WTC11 (cell line): ENCODE measurements around the gene ETNK1. TPM values are rescaled to one million over a fixed set of nuclear protein-coding genes. Genes with fewer than 3 reads are reported as not detected.

Source experiments
- ATAC-seq: fragments of 200-7000 bp; cut with Tn5 transposase; 2 replicates; pipeline ENCODE4 v1.10.0; 2021; ENCODE audit warnings: mild to moderate bottlenecking, moderate library complexity
- CTCF ChIA-PET: fragments of 300-600 bp; sonication (Branson Sonifier 250); formaldehyde crosslinking; loops from one replicate; lab custom pipeline; 2021; ENCODE audit warnings: antibody characterized with exemption; lab: Charles Lee
- POLR2A ChIA-PET: fragments of 350-600 bp; sonication (Branson Sonifier 250); formaldehyde crosslinking; loops from one replicate; lab custom pipeline; 2021; ENCODE audit warnings: antibody characterized with exemption; lab: Charles Lee
- DNase-seq: peaks from one replicate; pipeline ENCODE4 v3.0.0; 2021; ENCODE audit warnings: low spot score
- H3K27ac Mint-ChIP-seq: 2 replicates; pipeline ENCODE4 v1.8.0; 2021; ENCODE audit warnings: mixed read lengths
- H3K27me3 Mint-ChIP-seq: 2 replicates; pipeline ENCODE4 v1.8.0; 2021; ENCODE audit warnings: low read depth, mild to moderate bottlenecking, moderate library complexity, mixed read lengths
- H3K36me3 Mint-ChIP-seq: 2 replicates; pipeline ENCODE4 v1.8.0; 2021; ENCODE audit warnings: mixed read lengths
- H3K4me1 Mint-ChIP-seq: 2 replicates; pipeline ENCODE4 v1.8.0; 2022; ENCODE audit warnings: mixed read lengths
- H3K4me3 Mint-ChIP-seq: 2 replicates; pipeline ENCODE4 v1.8.0; 2021; ENCODE audit warnings: mild to moderate bottlenecking, moderate library complexity, mixed read lengths
- H3K9me3 Mint-ChIP-seq: 2 replicates; pipeline ENCODE4 v1.8.0; 2021; ENCODE audit warnings: mixed read lengths
- AR ChIP-seq: fragments of 250-450 bp; sonication (Bioruptor Pico); IDR thresholded peaks from 2 replicates; pipeline ENCODE4 v1.9.0; 2021; ENCODE audit warnings: mild to moderate bottlenecking
- ATF1 ChIP-seq: sonication (generic); formaldehyde crosslinking; IDR thresholded peaks from 2 replicates; pipeline ENCODE4 v1.8.1; 2023; ENCODE audit warnings: mild to moderate bottlenecking, moderate library complexity, missing genetic modification reagents
- E2F1 ChIP-seq: sonication (generic); formaldehyde crosslinking; IDR thresholded peaks from 2 replicates; pipeline ENCODE4 v1.8.0; 2022; ENCODE audit warnings: mild to moderate bottlenecking, missing genetic modification reagents
- ESRRA ChIP-seq: sonication (generic); formaldehyde crosslinking; IDR thresholded peaks from 2 replicates; pipeline ENCODE4 v1.8.1; 2022; ENCODE audit warnings: mild to moderate bottlenecking, missing genetic modification reagents, borderline replicate concordance
- FOXJ3 ChIP-seq: sonication (generic); formaldehyde crosslinking; IDR thresholded peaks from 2 replicates; pipeline ENCODE4 v1.9.0; 2021; ENCODE audit warnings: missing genetic modification reagents, mild to moderate bottlenecking, borderline replicate concordance
- FOXP4 ChIP-seq: sonication (generic); formaldehyde crosslinking; IDR thresholded peaks from 2 replicates; pipeline ENCODE4 v1.8.0; 2022; ENCODE audit warnings: mild to moderate bottlenecking, missing genetic modification reagents
- GABPB1 ChIP-seq: sonication (generic); formaldehyde crosslinking; IDR thresholded peaks from 2 replicates; pipeline ENCODE4 v1.8.1; 2023; ENCODE audit warnings: mild to moderate bottlenecking, missing genetic modification reagents
- JUN ChIP-seq: sonication (generic); formaldehyde crosslinking; IDR thresholded peaks from 2 replicates; pipeline ENCODE4 v1.8.0; 2023; ENCODE audit warnings: mild to moderate bottlenecking, missing genetic modification reagents
- MAX ChIP-seq: sonication (generic); formaldehyde crosslinking; IDR thresholded peaks from 2 replicates; pipeline ENCODE4 v1.8.0; 2022; ENCODE audit warnings: mild to moderate bottlenecking, missing genetic modification reagents
- NFATC4 ChIP-seq: fragments of 250-450 bp; sonication (Bioruptor Pico); IDR thresholded peaks from 2 replicates; pipeline ENCODE4 v1.9.0; 2021; ENCODE audit warnings: mild to moderate bottlenecking
- NR3C1 ChIP-seq: sonication (generic); formaldehyde crosslinking; conservative IDR thresholded peaks from 2 replicates; pipeline ENCODE4 v1.8.1; 2023; ENCODE audit warnings: low read depth, mild to moderate bottlenecking, missing genetic modification reagents
- PREB ChIP-seq: sonication (generic); formaldehyde crosslinking; IDR thresholded peaks from 2 replicates; pipeline ENCODE4 v1.8.1; 2022; ENCODE audit warnings: mild to moderate bottlenecking, missing genetic modification reagents, moderate library complexity, borderline replicate concordance
- RELA ChIP-seq: sonication (generic); formaldehyde crosslinking; IDR thresholded peaks from 2 replicates; pipeline ENCODE4 v1.8.1; 2022; ENCODE audit warnings: missing genetic modification reagents, mild to moderate bottlenecking, borderline replicate concordance
- ZMAT4 ChIP-seq: fragments of 250-450 bp; sonication (Bioruptor Pico); IDR thresholded peaks from 2 replicates; pipeline ENCODE4 v1.9.0; 2021; ENCODE audit warnings: mild to moderate bottlenecking
- ZNF232 ChIP-seq: sonication (generic); formaldehyde crosslinking; IDR thresholded peaks from 2 replicates; pipeline ENCODE4 v1.8.0; 2022; ENCODE audit warnings: mild to moderate bottlenecking, missing genetic modification reagents
- ZNF416 ChIP-seq: fragments of 250-450 bp; sonication (Bioruptor Pico); IDR thresholded peaks from 2 replicates; pipeline ENCODE4 v1.9.0; 2021; ENCODE audit warnings: mild to moderate bottlenecking, inconsistent platforms
- ZNF671 ChIP-seq: fragments of 250-450 bp; sonication (Bioruptor Pico); IDR thresholded peaks from 2 replicates; pipeline ENCODE4 v1.8.0; 2021; ENCODE audit warnings: mild to moderate bottlenecking
- total RNA-seq: library from RNA; stranded (reverse); gene quantifications from 3 replicates; pipeline ENCODE4 v1.2.3, GENCODE V29; 2021
- TF ChIP-seq, protein P1 (sequence below): fragments of 250-450 bp; sonication (Bioruptor Pico); IDR thresholded peaks from 2 replicates; pipeline ENCODE4 v1.9.0; 2021; ENCODE audit warnings: mild to moderate bottlenecking, borderline replicate concordance
- TF ChIP-seq, protein P2 (sequence below): fragments of 250-450 bp; sonication (Bioruptor Pico); IDR thresholded peaks from 2 replicates; pipeline ENCODE4 v1.9.0; 2021; ENCODE audit warnings: moderate library complexity, mild to moderate bottlenecking, inconsistent platforms, borderline replicate concordance
- TF ChIP-seq, protein P3 (sequence below): sonication (generic); formaldehyde crosslinking; IDR thresholded peaks from 2 replicates; pipeline ENCODE4 v1.8.1; 2023; ENCODE audit warnings: mild to moderate bottlenecking, missing genetic modification reagents, moderate library complexity

Gene ETNK1
- total RNA-seq, 1 experiment from 2014 or later: 81.3 TPM

DNA sequence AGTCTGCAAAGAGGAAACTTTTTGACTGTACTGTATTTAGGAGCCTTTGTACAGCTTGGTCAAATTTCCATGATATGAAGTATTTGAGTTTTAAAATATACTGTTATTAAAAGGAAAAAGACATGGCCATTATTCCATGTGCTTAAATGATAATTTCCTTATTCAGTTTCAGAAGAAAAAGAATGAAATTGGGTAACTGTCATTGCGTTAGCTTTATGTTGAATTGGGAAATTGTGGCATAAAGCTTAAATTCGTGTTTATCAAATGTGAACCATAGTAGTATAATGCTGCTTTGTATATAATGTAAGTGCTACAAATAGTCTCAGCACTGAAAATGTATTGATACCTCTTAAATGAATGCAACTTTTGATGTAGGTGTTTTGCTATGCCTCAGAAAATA is 64.9 kb downstream of the ETNK1 start:
- peaks cover 28% of the 10 kb centered on the region for H3K9me3 Mint-ChIP-seq
- no peaks in the 10 kb centered on the region for H3K4me1 Mint-ChIP-seq
- ChIA-PET CTCF (no interaction called here), POLR2A (no interaction called here)
- TF ChIP-seq NR3C1 (no peak), MAX (CRISPR knock-in tag) (no peak), FOXP4 (CRISPR knock-in tag) (no peak), GABPB1 (CRISPR knock-in tag) (no peak), ESRRA (CRISPR knock-in tag) (no peak), PREB (CRISPR knock-in tag) (no peak), NFATC4 (CRISPR knock-in tag) (no peak), ATF1 (CRISPR knock-in tag) (no peak), AR (CRISPR knock-in tag) (no peak), ZNF416 (CRISPR knock-in tag) (no peak), E2F1 (CRISPR knock-in tag) (no peak), RELA (CRISPR knock-in tag) (no peak), ZNF671 (CRISPR knock-in tag) (no peak), ZMAT4 (CRISPR knock-in tag) (no peak), JUN (CRISPR knock-in tag) (no peak), FOXJ3 (CRISPR knock-in tag) (no peak), ZNF232 (CRISPR knock-in tag) (no peak)
- TF ChIP-seq, protein P1, sequence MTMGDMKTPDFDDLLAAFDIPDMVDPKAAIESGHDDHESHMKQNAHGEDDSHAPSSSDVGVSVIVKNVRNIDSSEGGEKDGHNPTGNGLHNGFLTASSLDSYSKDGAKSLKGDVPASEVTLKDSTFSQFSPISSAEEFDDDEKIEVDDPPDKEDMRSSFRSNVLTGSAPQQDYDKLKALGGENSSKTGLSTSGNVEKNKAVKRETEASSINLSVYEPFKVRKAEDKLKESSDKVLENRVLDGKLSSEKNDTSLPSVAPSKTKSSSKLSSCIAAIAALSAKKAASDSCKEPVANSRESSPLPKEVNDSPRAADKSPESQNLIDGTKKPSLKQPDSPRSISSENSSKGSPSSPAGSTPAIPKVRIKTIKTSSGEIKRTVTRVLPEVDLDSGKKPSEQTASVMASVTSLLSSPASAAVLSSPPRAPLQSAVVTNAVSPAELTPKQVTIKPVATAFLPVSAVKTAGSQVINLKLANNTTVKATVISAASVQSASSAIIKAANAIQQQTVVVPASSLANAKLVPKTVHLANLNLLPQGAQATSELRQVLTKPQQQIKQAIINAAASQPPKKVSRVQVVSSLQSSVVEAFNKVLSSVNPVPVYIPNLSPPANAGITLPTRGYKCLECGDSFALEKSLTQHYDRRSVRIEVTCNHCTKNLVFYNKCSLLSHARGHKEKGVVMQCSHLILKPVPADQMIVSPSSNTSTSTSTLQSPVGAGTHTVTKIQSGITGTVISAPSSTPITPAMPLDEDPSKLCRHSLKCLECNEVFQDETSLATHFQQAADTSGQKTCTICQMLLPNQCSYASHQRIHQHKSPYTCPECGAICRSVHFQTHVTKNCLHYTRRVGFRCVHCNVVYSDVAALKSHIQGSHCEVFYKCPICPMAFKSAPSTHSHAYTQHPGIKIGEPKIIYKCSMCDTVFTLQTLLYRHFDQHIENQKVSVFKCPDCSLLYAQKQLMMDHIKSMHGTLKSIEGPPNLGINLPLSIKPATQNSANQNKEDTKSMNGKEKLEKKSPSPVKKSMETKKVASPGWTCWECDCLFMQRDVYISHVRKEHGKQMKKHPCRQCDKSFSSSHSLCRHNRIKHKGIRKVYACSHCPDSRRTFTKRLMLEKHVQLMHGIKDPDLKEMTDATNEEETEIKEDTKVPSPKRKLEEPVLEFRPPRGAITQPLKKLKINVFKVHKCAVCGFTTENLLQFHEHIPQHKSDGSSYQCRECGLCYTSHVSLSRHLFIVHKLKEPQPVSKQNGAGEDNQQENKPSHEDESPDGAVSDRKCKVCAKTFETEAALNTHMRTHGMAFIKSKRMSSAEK: no peak
- TF ChIP-seq, protein P2, sequence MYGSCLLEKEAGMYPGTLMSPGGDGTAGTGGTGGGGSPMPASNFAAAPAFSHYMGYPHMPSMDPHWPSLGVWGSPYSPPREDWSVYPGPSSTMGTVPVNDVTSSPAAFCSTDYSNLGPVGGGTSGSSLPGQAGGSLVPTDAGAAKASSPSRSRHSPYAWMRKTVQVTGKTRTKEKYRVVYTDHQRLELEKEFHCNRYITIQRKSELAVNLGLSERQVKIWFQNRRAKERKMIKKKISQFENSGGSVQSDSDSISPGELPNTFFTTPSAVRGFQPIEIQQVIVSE (CRISPR knock-in tag): no peak
- TF ChIP-seq, protein P3, sequence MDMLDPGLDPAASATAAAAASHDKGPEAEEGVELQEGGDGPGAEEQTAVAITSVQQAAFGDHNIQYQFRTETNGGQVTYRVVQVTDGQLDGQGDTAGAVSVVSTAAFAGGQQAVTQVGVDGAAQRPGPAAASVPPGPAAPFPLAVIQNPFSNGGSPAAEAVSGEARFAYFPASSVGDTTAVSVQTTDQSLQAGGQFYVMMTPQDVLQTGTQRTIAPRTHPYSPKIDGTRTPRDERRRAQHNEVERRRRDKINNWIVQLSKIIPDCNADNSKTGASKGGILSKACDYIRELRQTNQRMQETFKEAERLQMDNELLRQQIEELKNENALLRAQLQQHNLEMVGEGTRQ (CRISPR knock-in tag): no peak
- DNase-seq (no peak), ATAC-seq (no peak)
- H3K4me3 Mint-ChIP-seq: no peak overlapping the region
- no peak overlapping the region for H3K27ac Mint-ChIP-seq
- H3K36me3 Mint-ChIP-seq: peaks cover 46% of the 10 kb centered on the region
- no peaks in the 10 kb centered on the region for H3K27me3 Mint-ChIP-seq
